Esophagus squamous epithelium (tissue), 5 donors: ENCODE data around the gene ANAPC13. TPM values are rescaled to one million over a fixed set of nuclear protein-coding genes. Genes with fewer than 3 reads are reported as not detected.

ENCODE experiments used
- DNase-seq: peaks from one replicate; lab custom pipeline; 2025; lab: John Stamatoyannopoulos, UW
- H3K27ac ChIP-seq, 4 donors: fragments of 200-600 bp; sonication (generic); one replicate each; pipeline ENCODE4 v1.5.1; 2016 to 2019; ENCODE audit warnings: mild to moderate bottlenecking in 1 of 4
- H3K27me3 ChIP-seq, 4 donors: fragments of 200-600 bp; sonication (generic); 1 replicate in 3 of 4; 2 replicates in 1 of 4; pipeline versions ENCODE4 v1.5.1 to v1.6.0; 2017 to 2021; ENCODE audit warnings: antibody characterized with exemption in 1 of 4
- H3K36me3 ChIP-seq, 3 donors: fragments of 200-600 bp; sonication (generic); one replicate each; pipeline ENCODE4 v1.5.1; 2016 to 2019
- H3K4me1 ChIP-seq, 3 donors: fragments of 200-600 bp; sonication (generic); one replicate each; pipeline ENCODE4 v1.5.1; 2017 to 2019
- H3K4me3 ChIP-seq, 4 donors: fragments of 200-600 bp; sonication (generic); 1 replicate in 3 of 4; 2 replicates in 1 of 4; pipeline ENCODE4 v1.5.1; 2016 to 2019; ENCODE audit warnings: mild to moderate bottlenecking in 2 of 4, moderate library complexity in 1 of 4
- H3K9me3 ChIP-seq, 3 donors: fragments of 200-600 bp; sonication (generic); one replicate each; pipeline ENCODE4 v1.5.1; 2016 to 2019
- CTCF ChIP-seq, 6 experiments: fragments of 450-650 bp in 4 of 6; fragments of 200-600 bp in 2 of 6; sonication (generic) in 2 of 6; IDR thresholded peaks; one replicate each; pipeline ENCODE4 v1.5.1; 2016 to 2019; ENCODE audit warnings: antibody characterized with exemption in 6 of 6, mild to moderate bottlenecking in 4 of 6, moderate library complexity in 4 of 6
- POLR2A ChIP-seq, 4 donors: fragments of 450-650 bp; IDR thresholded peaks; one replicate each; pipeline ENCODE4 v1.6.1; 2017; ENCODE audit warnings: antibody characterized with exemption in 4 of 4, mild to moderate bottlenecking in 4 of 4, moderate library complexity in 3 of 4
- WGBS, 2 donors: methylation state at CpG; one replicate each; pipeline ENCODE4 v1.1.5; 2018; 5-methylcytosine and 5-hydroxymethylcytosine counted together
- intact Hi-C: fragments of 100-400 bp; cut with DNase I; formaldehyde crosslinking; loops from one replicate; pipeline ENCODE4 v1.15.0; 2022
- total RNA-seq, 4 donors: library from RNA; depleted of rRNA; stranded (reverse); fragments of >200 nt; gene quantifications; one replicate each; pipeline ENCODE4 v1.1.0, GENCODE V29; 2016
- donor health status: DM: yes; HTN: yes; CAD: no.

The ANAPC13 gene
- total RNA-seq, 4 donors from 2014 or later: 20.7 to 38.7 (median 26.0) TPM

GRCh38 chr3:134441821-134442220, 44.0 kb downstream of the ANAPC13 start:
- Histone ChIP-seq H3K9me3 (peaks cover 0 to 8% (median 0%) of the 10 kb centered on the region in 3 donors), H3K36me3 (no peaks in the 10 kb centered on the region), H3K27ac (no peak overlapping the region), H3K4me3 (no peak overlapping the region), H3K4me1 (peaks cover 0 to 16% (median 8%) of the 10 kb centered on the region in 3 donors), H3K27me3 (no peaks in the 10 kb centered on the region)
- WGBS, 2 donors: 69 to 74% methylated on average over 1 to 2 of the region's 2 CpGs
- intact Hi-C loops: no loop called here
- DNase-seq: no peak
- no peak for TF ChIP-seq POLR2A (IDR thresholded peaks at IDR 0.05)
- no peak for TF ChIP-seq CTCF (IDR thresholded peaks at IDR 0.05)

- Histone ChIP-seq H3K9me3 (peaks cover 0 to 8% (median 0%) of the 10 kb centered on the region in 3 donors), H3K4me1 (peaks cover 0 to 11% (median 3%) of the 10 kb centered on the region in 3 donors), H3K27ac (no peak overlapping the region), H3K36me3 (no peaks in the 10 kb centered on the region), H3K27me3 (no peaks in the 10 kb centered on the region), H3K4me3 (no peak overlapping the region)
- 75 to 90% methylated on average over 1 of the region's 1 CpG for WGBS, 2 donors
- no peak for TF ChIP-seq CTCF (IDR thresholded peaks at IDR 0.05)
- TF ChIP-seq POLR2A (IDR thresholded peaks at IDR 0.05): no peak
- intact Hi-C loops: no loop called here
- DNase-seq: no peak
Measured at GRCh38 chr3:134441321-134441720, 44.5 kb downstream of the ANAPC13 start.

- intact Hi-C loops: no loop called here
- H3K36me3 ChIP-seq: no peaks in the 10 kb centered on the region
- H3K9me3 ChIP-seq: no peaks in the 10 kb centered on the region
- DNase-seq: no peak
- H3K27ac ChIP-seq: no peak overlapping the region
- no peaks in the 10 kb centered on the region for H3K4me1 ChIP-seq
- H3K27me3 ChIP-seq: no peaks in the 10 kb centered on the region
- WGBS, 2 donors: 53 to 56% methylated on average over 3 of the region's 3 CpGs
- no peak overlapping the region for H3K4me3 ChIP-seq
- TF ChIP-seq CTCF (IDR thresholded peaks at IDR 0.05) (no peak), POLR2A (IDR thresholded peaks at IDR 0.05) (no peak)
Measured at GRCh38 chr3:134437211-134437752, 48.5 kb downstream of the ANAPC13 start.

GRCh38 chr3:134432236-134432635, 53.5 kb downstream of the ANAPC13 start:
- H3K27me3 ChIP-seq: no peaks in the 10 kb centered on the region
- peaks cover 0 to 9% (median 0%) of the 10 kb centered on the region in 3 donors for H3K4me1 ChIP-seq
- no peak overlapping the region for H3K4me3 ChIP-seq
- DNase-seq: no peak
- TF ChIP-seq CTCF (IDR thresholded peaks at IDR 0.05) (no peak), POLR2A (IDR thresholded peaks at IDR 0.05) (no peak)
- no peaks in the 10 kb centered on the region for H3K9me3 ChIP-seq
- intact Hi-C loops: no loop called here
- H3K36me3 ChIP-seq: no peaks in the 10 kb centered on the region
- H3K27ac ChIP-seq: no peak overlapping the region
- 47 to 90% methylated on average over 2 to 3 of the region's 3 CpGs for WGBS, 2 donors

GRCh38 chr3:134430950-134431445, 54.8 kb downstream of the ANAPC13 start:
- Histone ChIP-seq H3K36me3 (no peaks in the 10 kb centered on the region), H3K4me3 (no peak overlapping the region), H3K27me3 (no peaks in the 10 kb centered on the region), H3K27ac (no peak overlapping the region), H3K9me3 (no peaks in the 10 kb centered on the region), H3K4me1 (peaks cover 0 to 12% (median 0%) of the 10 kb centered on the region in 3 donors)
- DNase-seq: no peak
- TF ChIP-seq CTCF (IDR thresholded peaks at IDR 0.05) (no peak), POLR2A (IDR thresholded peaks at IDR 0.05) (no peak)
- 60 to 68% methylated on average over 4 of the region's 4 CpGs for WGBS, 2 donors
- intact Hi-C loops: no loop called here
